AG10803 (cell line): ENCODE results near the gene CDHR2.
A peak's percentile ranks its signal among the peaks of the same experiment; 100 is the strongest.

Source experiments
- DNase-seq: peaks from one replicate; pipeline ENCODE4 v3.0.0; 2010; ENCODE audit warnings: low read depth
- H3K4me3 ChIP-seq: 2 replicates; pipeline ENCODE4 v1.5.1; 2011; ENCODE audit warnings: mild to moderate bottlenecking, low read length, control low read depth
- TF ChIP-seq, protein P1 (sequence below): conservative IDR thresholded peaks from 2 replicates; pipeline ENCODE4 v1.5.1; 2011; ENCODE audit warnings: mild to moderate bottlenecking, low read length, control low read depth, inconsistent platforms

The CDHR2 gene

GRCh38 chr5:176632745-176633144, 83.6 kb downstream of the CDHR2 start:
- TF ChIP-seq, protein P1, sequence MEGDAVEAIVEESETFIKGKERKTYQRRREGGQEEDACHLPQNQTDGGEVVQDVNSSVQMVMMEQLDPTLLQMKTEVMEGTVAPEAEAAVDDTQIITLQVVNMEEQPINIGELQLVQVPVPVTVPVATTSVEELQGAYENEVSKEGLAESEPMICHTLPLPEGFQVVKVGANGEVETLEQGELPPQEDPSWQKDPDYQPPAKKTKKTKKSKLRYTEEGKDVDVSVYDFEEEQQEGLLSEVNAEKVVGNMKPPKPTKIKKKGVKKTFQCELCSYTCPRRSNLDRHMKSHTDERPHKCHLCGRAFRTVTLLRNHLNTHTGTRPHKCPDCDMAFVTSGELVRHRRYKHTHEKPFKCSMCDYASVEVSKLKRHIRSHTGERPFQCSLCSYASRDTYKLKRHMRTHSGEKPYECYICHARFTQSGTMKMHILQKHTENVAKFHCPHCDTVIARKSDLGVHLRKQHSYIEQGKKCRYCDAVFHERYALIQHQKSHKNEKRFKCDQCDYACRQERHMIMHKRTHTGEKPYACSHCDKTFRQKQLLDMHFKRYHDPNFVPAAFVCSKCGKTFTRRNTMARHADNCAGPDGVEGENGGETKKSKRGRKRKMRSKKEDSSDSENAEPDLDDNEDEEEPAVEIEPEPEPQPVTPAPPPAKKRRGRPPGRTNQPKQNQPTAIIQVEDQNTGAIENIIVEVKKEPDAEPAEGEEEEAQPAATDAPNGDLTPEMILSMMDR = no peak
- no peak overlapping the region for H3K4me3 ChIP-seq
- DNase-seq = no peak

- DNase-seq = no peak
- H3K4me3 ChIP-seq = no peak overlapping the region
Observed at GRCh38 chr5:176633598-176633997, 84.5 kb downstream of the CDHR2 start.

DNA sequence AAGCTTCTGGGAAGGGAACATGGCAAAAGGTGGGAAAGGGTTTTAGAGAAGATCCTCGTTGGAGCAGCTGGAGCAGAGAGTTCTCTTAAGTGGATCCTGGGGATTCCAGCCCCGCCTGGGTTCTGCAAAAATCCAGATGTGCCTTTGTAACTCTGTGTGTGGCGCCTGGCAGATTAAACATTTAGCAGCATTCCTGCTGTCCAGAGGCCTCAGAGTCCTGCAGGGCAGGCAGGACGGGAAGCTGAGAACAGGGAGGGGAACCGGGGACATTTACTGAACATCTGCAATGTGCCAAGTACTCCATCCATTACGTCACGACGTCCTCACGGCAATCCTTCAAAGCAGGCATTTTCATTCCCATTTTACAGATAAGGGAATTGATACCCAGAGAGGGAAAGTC, 87.3 kb downstream of the CDHR2 start:
- DNase-seq = peak; percentile 34
- H3K4me3 ChIP-seq = no peak overlapping the region
- TF ChIP-seq, protein P1 = no peak

More at GRCh38 chr5:176633598-176633997, 84.5 kb downstream of the CDHR2 start:
- TF ChIP-seq, protein P1 = no peak

GRCh38 chr5:176637556-176637955, 88.4 kb downstream of the CDHR2 start:
- TF ChIP-seq, protein P1 = no peak
- no peak for DNase-seq
- no peak overlapping the region for H3K4me3 ChIP-seq

DNA sequence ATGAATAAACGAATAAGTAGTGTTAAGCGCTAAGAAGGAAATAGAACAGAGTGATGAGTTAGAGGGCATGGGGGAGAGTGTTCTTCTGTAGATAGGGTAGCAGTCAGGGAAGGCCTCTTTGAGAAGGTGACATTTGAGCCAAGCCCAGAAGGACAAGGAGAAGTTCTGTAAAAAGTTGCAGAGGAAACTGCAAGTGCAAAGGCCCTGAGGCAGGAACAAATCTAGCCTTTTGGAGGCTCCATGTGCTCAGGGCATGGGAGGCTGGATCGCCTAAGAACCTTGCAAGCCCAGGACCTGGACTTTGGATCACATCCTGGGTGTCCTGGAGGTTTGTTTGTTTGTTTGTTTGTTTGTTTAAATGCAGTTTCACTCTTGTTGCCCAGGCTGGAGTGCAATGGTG, 89.3 kb downstream of the CDHR2 start:
- no peak overlapping the region for H3K4me3 ChIP-seq

GRCh38 chr5:176639208-176639607, 90.1 kb downstream of the CDHR2 start:
- DNase-seq = no peak
- no peak overlapping the region for H3K4me3 ChIP-seq
- TF ChIP-seq, protein P1 = no peak

More for the DNA sequence above, 89.3 kb downstream of the CDHR2 start:
- TF ChIP-seq, protein P1 = no peak
- DNase-seq = no peak

GRCh38 chr5:176639981-176640380, 90.8 kb downstream of the CDHR2 start:
- DNase-seq = peak; percentile 80
- no peak overlapping the region for H3K4me3 ChIP-seq
- TF ChIP-seq, protein P1 = no peak
